GM19324 (cell line): Measurements from ENCODE around the gene NHLRC1.
"Not testable (repeated sequence)": the region's sequence is repeated elsewhere in the genome, so short reads cannot be mapped to it uniquely, and the experiment has no call there.

ENCODE experiments used
- ATAC-seq: cut with Tn5 transposase; IDR thresholded peaks from one replicate; pipeline ENCODE4 v1.9.1; 2021; ENCODE audit warnings: mild to moderate bottlenecking, moderate library complexity; ENCODE audit not compliant: unreplicated experiment, low FRiP score

NHLRC1 gene

GRCh38 chr6:18122128-18123093, at the start of gene NHLRC1:
NHLRC1 (minus strand) TSS chr6:18122677; CDS start chr6:18122606, 71 bp downstream.
- peak; percentile 98 for ATAC-seq

GRCh38 chr6:18171871-18172270, 49.4 kb upstream of the NHLRC1 start:
- no peak for ATAC-seq

- no peak for ATAC-seq
These were observed 45.8 kb upstream of the NHLRC1 start for GRCh38 chr6:18168264-18168663.

GRCh38 chr6:18166312-18167036, 44.0 kb upstream of the NHLRC1 start:
- ATAC-seq: no peak

- no peak for ATAC-seq
These were observed 43.3 kb upstream of the NHLRC1 start for GRCh38 chr6:18165751-18166150.

- no peak for ATAC-seq
These were observed 39.9 kb upstream of the NHLRC1 start for GRCh38 chr6:18162401-18162800.

GRCh38 chr6:18161431-18161830, 39.0 kb upstream of the NHLRC1 start:
- ATAC-seq: no peak

- ATAC-seq: no peak
These were observed 38.4 kb upstream of the NHLRC1 start for GRCh38 chr6:18160911-18161310.

- ATAC-seq: peak; percentile 29
These were observed 33.5 kb upstream of the NHLRC1 start for GRCh38 chr6:18155864-18156421.

GRCh38 chr6:18155150-18155863, 32.8 kb upstream of the NHLRC1 start, which contains the start of gene KDM1B:
KDM1B (plus strand) TSS chr6:18155422; CDS start chr6:18159896, 4,474 bp downstream.
- ATAC-seq: peak; percentile 93

GRCh38 chr6:18154507-18155149, 32.2 kb upstream of the NHLRC1 start, which contains the start of gene TPMT:
TPMT (minus strand) TSS chr6:18155077; CDS start chr6:18149127, 5,950 bp downstream.
- peak; percentile 67 for ATAC-seq

- no peak for ATAC-seq
These were observed 30.8 kb upstream of the NHLRC1 start for GRCh38 chr6:18153311-18153703.

GRCh38 chr6:18151801-18152200, 29.3 kb upstream of the NHLRC1 start:
- no peak for ATAC-seq

GRCh38 chr6:18151391-18151790, 28.9 kb upstream of the NHLRC1 start:
- ATAC-seq: not testable (repeated sequence)

GRCh38 chr6:18148304-18149025, 26.0 kb upstream of the NHLRC1 start:
- no peak for ATAC-seq

- ATAC-seq: no peak
These were observed 25.1 kb upstream of the NHLRC1 start for GRCh38 chr6:18147616-18148015.

GRCh38 chr6:18147160-18147559, 24.7 kb upstream of the NHLRC1 start:
- ATAC-seq: no peak

- ATAC-seq: no peak
These were observed 20.0 kb upstream of the NHLRC1 start for GRCh38 chr6:18142591-18142861.

- no peak for ATAC-seq
These were observed 19.5 kb upstream of the NHLRC1 start for GRCh38 chr6:18141805-18142590.
